ENCODE results near the gene LNX1.
"Not testable (repeated sequence)": the region's sequence is repeated elsewhere in the genome, so short reads cannot be mapped to it uniquely, and the experiment has no call there.

The LNX1 gene

DNA sequence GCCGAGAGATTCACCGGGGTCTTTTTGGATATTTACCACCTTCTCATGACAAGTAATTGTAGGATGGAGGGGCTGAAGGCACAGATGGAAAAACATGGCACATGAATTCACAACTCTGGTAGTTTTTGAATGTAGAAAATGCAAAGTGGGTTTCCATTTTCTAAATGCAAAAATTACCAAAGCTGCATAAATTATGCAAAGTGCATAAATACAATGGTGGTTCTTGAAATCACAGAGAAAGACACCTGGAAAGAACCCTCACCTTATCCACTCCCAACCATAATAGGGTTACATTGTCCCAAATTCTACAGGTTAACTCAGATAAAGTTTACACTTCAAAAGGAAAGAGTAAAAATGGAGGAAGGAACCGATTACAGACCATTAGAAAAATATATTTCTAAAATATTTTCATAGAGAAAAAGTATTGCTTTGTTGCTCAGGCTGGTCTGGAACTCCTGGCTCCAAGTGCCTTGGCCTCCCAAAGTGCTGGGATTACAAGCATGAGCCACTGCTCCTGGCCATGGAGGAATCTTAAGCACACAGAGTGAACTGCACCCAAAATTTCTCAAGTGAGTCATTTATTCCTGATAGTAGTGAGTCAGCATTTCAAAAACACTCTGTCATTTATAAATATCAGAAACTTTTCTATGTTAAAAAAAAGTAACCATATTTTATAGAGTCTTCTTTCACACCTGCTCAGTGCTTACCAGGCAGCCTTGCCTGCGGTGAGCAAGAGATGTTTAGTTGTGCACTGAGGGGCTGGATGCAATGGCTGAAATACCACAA lies 112.4 kb downstream of the LNX1 start:
- Histone ChIP-seq H3K23ac (ENCODE audit: low read length) (no peak overlapping the region), H3K79me1 (ENCODE audit: low read length) (no peaks in the 10 kb centered on the region), H2BK15ac (replicated peaks; ENCODE audit: low read depth) (peak overlapping the region; percentile 74), H3K18ac (ENCODE audit: low read length) (no peak overlapping the region), H2BK5ac (ENCODE audit: low read length) (no peak overlapping the region), H3K4me1 (ENCODE audit: control insufficient read depth, low read depth, low read length) (no peaks in the 10 kb centered on the region), H3K4me2 (ENCODE audit: low read length) (no peak overlapping the region), H2AK5ac (ENCODE audit: low read length) (no peak overlapping the region), H2BK120ac (ENCODE audit: low read depth, low read length) (no peak overlapping the region), H4K8ac (ENCODE audit: low read depth, low read length) (no peak overlapping the region), H3K4me3 (ENCODE audit: low read length) (no peak overlapping the region), H4K5ac (ENCODE audit: low read length) (no peak overlapping the region), H3K9ac (ENCODE audit: low read length) (no peak overlapping the region), H3K27ac (ENCODE audit: low read depth, low read length) (no peak overlapping the region), H3K36me3 (ENCODE audit: control insufficient read depth, insufficient read depth, low read length) (no peaks in the 10 kb centered on the region), H3K56ac (ENCODE audit: low read length) (no peak overlapping the region), H3K27me3 (ENCODE audit: insufficient read depth, low read length, poor library complexity) (no peaks in the 10 kb centered on the region), H3K4ac (ENCODE audit: low read depth, low read length) (no peak overlapping the region), H3K79me2 (ENCODE audit: control insufficient read depth, insufficient read depth, low read length) (no peaks in the 10 kb centered on the region)
- no peak for DNase-seq
- WGBS (ENCODE audit: extremely low coverage, insufficient coverage, low lambda C conversion rate) = no CpG with 5 or more reads among the region's 4 CpGs

DNA sequence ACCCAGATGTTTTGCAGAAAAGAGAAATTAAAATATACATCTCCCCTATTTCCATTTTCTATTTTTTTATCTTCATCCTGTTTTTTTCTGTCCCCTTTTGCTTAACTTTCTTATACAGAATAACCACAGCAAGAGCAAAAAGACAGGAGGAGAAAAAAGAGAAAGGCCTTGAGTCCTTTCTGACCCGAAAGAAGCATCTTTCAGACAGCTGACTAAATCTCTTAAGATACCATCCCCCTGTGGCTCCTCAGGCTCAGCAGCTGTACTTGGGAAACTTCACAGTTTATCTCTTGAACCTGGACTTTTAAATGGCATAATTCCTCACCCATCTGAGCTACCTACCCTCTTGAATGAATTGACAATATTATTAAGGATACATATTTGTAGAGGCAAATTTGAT lies 113.7 kb downstream of the LNX1 start:
- Histone ChIP-seq H2AK5ac (ENCODE audit: low read length) (no peak overlapping the region), H3K18ac (ENCODE audit: low read length) (no peak overlapping the region), H3K79me2 (ENCODE audit: control insufficient read depth, insufficient read depth, low read length) (no peaks in the 10 kb centered on the region), H3K9ac (ENCODE audit: low read length) (no peak overlapping the region), H2BK5ac (ENCODE audit: low read length) (no peak overlapping the region), H3K36me3 (ENCODE audit: control insufficient read depth, insufficient read depth, low read length) (no peaks in the 10 kb centered on the region), H4K5ac (ENCODE audit: low read length) (no peak overlapping the region), H3K4me2 (ENCODE audit: low read length) (no peak overlapping the region), H2BK15ac (replicated peaks; ENCODE audit: low read depth) (no peak overlapping the region), H3K23ac (ENCODE audit: low read length) (no peak overlapping the region), H2BK120ac (ENCODE audit: low read depth, low read length) (no peak overlapping the region), H3K4me3 (ENCODE audit: low read length) (no peak overlapping the region), H3K79me1 (ENCODE audit: low read length) (no peaks in the 10 kb centered on the region), H3K4me1 (ENCODE audit: control insufficient read depth, low read depth, low read length) (no peaks in the 10 kb centered on the region), H3K27me3 (ENCODE audit: insufficient read depth, low read length, poor library complexity) (no peaks in the 10 kb centered on the region), H3K27ac (ENCODE audit: low read depth, low read length) (no peak overlapping the region), H4K8ac (ENCODE audit: low read depth, low read length) (no peak overlapping the region), H3K4ac (ENCODE audit: low read depth, low read length) (no peak overlapping the region), H3K56ac (ENCODE audit: low read length) (no peak overlapping the region)
- DNase-seq = no peak
- no CpG with 5 or more reads among the region's 1 CpG for WGBS (ENCODE audit: extremely low coverage, insufficient coverage, low lambda C conversion rate)

DNA sequence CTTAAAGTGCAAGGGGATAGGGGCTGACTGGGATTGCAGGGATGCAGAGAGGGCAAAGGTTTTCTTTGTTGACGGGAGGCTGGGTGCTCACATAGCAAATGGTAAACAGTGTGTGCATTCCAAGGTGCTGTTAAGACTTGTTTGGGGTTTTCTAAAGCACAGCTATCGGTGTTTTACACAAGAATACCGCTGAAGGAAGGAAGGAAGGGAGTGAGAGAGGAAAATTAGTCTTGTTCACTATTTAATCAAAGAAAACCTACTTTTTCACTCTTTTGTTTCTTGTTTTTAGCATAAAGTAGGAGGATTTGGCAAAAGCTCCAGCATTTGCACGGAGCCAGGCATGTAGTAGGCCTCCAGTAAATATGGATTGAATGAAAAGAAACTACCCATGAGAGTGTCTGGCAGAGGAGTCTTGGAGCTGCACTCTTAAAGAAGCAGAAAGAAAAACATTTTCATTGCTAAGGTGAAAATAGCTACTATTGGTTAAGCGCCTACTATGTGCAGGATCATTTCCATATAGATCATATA lies 114.2 kb downstream of the LNX1 start:
- peak; percentile 19 for DNase-seq
- WGBS (ENCODE audit: extremely low coverage, insufficient coverage, low lambda C conversion rate) = no CpG with 5 or more reads among the region's 5 CpGs
- H3K18ac ChIP-seq (ENCODE audit: low read length) = no peak overlapping the region
- H3K79me1 ChIP-seq (ENCODE audit: low read length) = no peaks in the 10 kb centered on the region
- no peak overlapping the region for H3K23ac ChIP-seq (ENCODE audit: low read length)
- no peak overlapping the region for H3K27ac ChIP-seq (ENCODE audit: low read depth, low read length)
- no peak overlapping the region for H2AK5ac ChIP-seq (ENCODE audit: low read length)
- H3K4ac ChIP-seq (ENCODE audit: low read depth, low read length) = no peak overlapping the region
- no peaks in the 10 kb centered on the region for H3K4me1 ChIP-seq (ENCODE audit: control insufficient read depth, low read depth, low read length)
- no peak overlapping the region for H2BK5ac ChIP-seq (ENCODE audit: low read length)
- H2BK15ac ChIP-seq (replicated peaks; ENCODE audit: low read depth) = no peak overlapping the region
- H3K4me2 ChIP-seq (ENCODE audit: low read length) = no peak overlapping the region
- H3K36me3 ChIP-seq (ENCODE audit: control insufficient read depth, insufficient read depth, low read length) = no peaks in the 10 kb centered on the region
- H3K9ac ChIP-seq (ENCODE audit: low read length) = no peak overlapping the region
- no peak overlapping the region for H2BK120ac ChIP-seq (ENCODE audit: low read depth, low read length)
- H3K79me2 ChIP-seq (ENCODE audit: control insufficient read depth, insufficient read depth, low read length) = no peaks in the 10 kb centered on the region
- H3K4me3 ChIP-seq (ENCODE audit: low read length) = no peak overlapping the region
- no peak overlapping the region for H4K8ac ChIP-seq (ENCODE audit: low read depth, low read length)
- no peak overlapping the region for H3K56ac ChIP-seq (ENCODE audit: low read length)
- no peak overlapping the region for H4K5ac ChIP-seq (ENCODE audit: low read length)
- H3K27me3 ChIP-seq (ENCODE audit: insufficient read depth, low read length, poor library complexity) = no peaks in the 10 kb centered on the region

- H3K9ac ChIP-seq (ENCODE audit: low read length) = no peak overlapping the region
- no peaks in the 10 kb centered on the region for H3K79me2 ChIP-seq (ENCODE audit: control insufficient read depth, insufficient read depth, low read length)
- no peaks in the 10 kb centered on the region for H3K4me1 ChIP-seq (ENCODE audit: control insufficient read depth, low read depth, low read length)
- H2AK5ac ChIP-seq (ENCODE audit: low read length) = no peak overlapping the region
- H4K8ac ChIP-seq (ENCODE audit: low read depth, low read length) = no peak overlapping the region
- no peaks in the 10 kb centered on the region for H3K36me3 ChIP-seq (ENCODE audit: control insufficient read depth, insufficient read depth, low read length)
- H3K18ac ChIP-seq (ENCODE audit: low read length) = no peak overlapping the region
- peak; percentile 9 for DNase-seq
- no peaks in the 10 kb centered on the region for H3K79me1 ChIP-seq (ENCODE audit: low read length)
- no peaks in the 10 kb centered on the region for H3K27me3 ChIP-seq (ENCODE audit: insufficient read depth, low read length, poor library complexity)
- H3K23ac ChIP-seq (ENCODE audit: low read length) = no peak overlapping the region
- H2BK5ac ChIP-seq (ENCODE audit: low read length) = no peak overlapping the region
- H3K4me2 ChIP-seq (ENCODE audit: low read length) = no peak overlapping the region
- no peak overlapping the region for H3K4ac ChIP-seq (ENCODE audit: low read depth, low read length)
- WGBS (ENCODE audit: extremely low coverage, insufficient coverage, low lambda C conversion rate) = no CpG with 5 or more reads among the region's 10 CpGs
- H2BK15ac ChIP-seq (replicated peaks; ENCODE audit: low read depth) = no peak overlapping the region
- H3K56ac ChIP-seq (ENCODE audit: low read length) = no peak overlapping the region
- H4K5ac ChIP-seq (ENCODE audit: low read length) = no peak overlapping the region
- H3K4me3 ChIP-seq (ENCODE audit: low read length) = no peak overlapping the region
- H2BK120ac ChIP-seq (ENCODE audit: low read depth, low read length) = no peak overlapping the region
- H3K27ac ChIP-seq (ENCODE audit: low read depth, low read length) = no peak overlapping the region
These were observed 114.9 kb downstream of the LNX1 start for GRCh38 chr4:53476232-53477037.

- not testable (repeated sequence) for H3K23ac ChIP-seq (ENCODE audit: low read length); H3K4me3 ChIP-seq (ENCODE audit: low read length); H3K9ac ChIP-seq (ENCODE audit: low read length); H2BK120ac ChIP-seq (ENCODE audit: low read depth, low read length); H3K79me1 ChIP-seq (ENCODE audit: low read length); H3K4me2 ChIP-seq (ENCODE audit: low read length); H3K79me2 ChIP-seq (ENCODE audit: control insufficient read depth, insufficient read depth, low read length); H3K18ac ChIP-seq (ENCODE audit: low read length); H3K56ac ChIP-seq (ENCODE audit: low read length); H3K36me3 ChIP-seq (ENCODE audit: control insufficient read depth, insufficient read depth, low read length); H3K4me1 ChIP-seq (ENCODE audit: control insufficient read depth, low read depth, low read length); H3K4ac ChIP-seq (ENCODE audit: low read depth, low read length); H4K8ac ChIP-seq (ENCODE audit: low read depth, low read length); H4K5ac ChIP-seq (ENCODE audit: low read length); DNase-seq; H2BK5ac ChIP-seq (ENCODE audit: low read length); H2AK5ac ChIP-seq (ENCODE audit: low read length); H3K27me3 ChIP-seq (ENCODE audit: insufficient read depth, low read length, poor library complexity); H3K27ac ChIP-seq (ENCODE audit: low read depth, low read length); H2BK15ac ChIP-seq (replicated peaks; ENCODE audit: low read depth)
- no CpG with 5 or more reads among the region's 6 CpGs for WGBS (ENCODE audit: extremely low coverage, insufficient coverage, low lambda C conversion rate)
These were observed 124.7 kb downstream of the LNX1 start for GRCh38 chr4:53466576-53466975.
